ENCODE results near the gene SMTN. TPM values are rescaled to one million over a fixed set of nuclear protein-coding genes. Genes with fewer than 3 reads are reported as not detected.

The SMTN gene
- total RNA-seq, 4 donors from 2014 or later, result 42.3 to 54.6 (median 50.5) TPM

GRCh38 chr22:31081963-31082605 lies 966 bp downstream of the SMTN start:
- DNase-seq (ENCODE audit: low spot score in 2 of 2), result peak in 1 of 2 donors; percentile 77

GRCh38 chr22:31082606-31083376 lies 1.7 kb downstream of the SMTN start:
- H3K36me3 ChIP-seq, result peaks cover 4% of the 10 kb centered on the region
- H3K4me3 ChIP-seq, result peak overlapping the region; percentile 76
- peak; percentile 82 to 84 for DNase-seq (ENCODE audit: low spot score in 2 of 2)
- H3K9me3 ChIP-seq, result no peaks in the 10 kb centered on the region
- peak in 1 of 2 donors; percentile 53 for TF ChIP-seq CTCF (IDR thresholded peaks at IDR 0.05)
- TF ChIP-seq EP300 (IDR thresholded peaks at IDR 0.05), result no peak
- TF ChIP-seq POLR2A (IDR thresholded peaks at IDR 0.05), result no peak
- no peak for TF ChIP-seq POLR2AphosphoS5 (IDR thresholded peaks at IDR 0.05)
- H3K27me3 ChIP-seq, result no peaks in the 10 kb centered on the region
- H3K27ac ChIP-seq, result peak overlapping the region; percentile 86
- 71% methylated on average over 10 of the region's 11 CpGs for WGBS
- peaks cover 66% of the 10 kb centered on the region for H3K4me1 ChIP-seq

More at GRCh38 chr22:31081963-31082605, 966 bp downstream of the SMTN start:
- H3K9me3 ChIP-seq, result no peaks in the 10 kb centered on the region
- H3K27me3 ChIP-seq, result no peaks in the 10 kb centered on the region
- 17% methylated on average over 6 of the region's 6 CpGs for WGBS
- no peaks in the 10 kb centered on the region for H3K36me3 ChIP-seq
- peaks cover 67% of the 10 kb centered on the region for H3K4me1 ChIP-seq
- H3K4me3 ChIP-seq, result peak overlapping the region; percentile 76
- peak overlapping the region; percentile 86 for H3K27ac ChIP-seq
- no peak for TF ChIP-seq POLR2A (IDR thresholded peaks at IDR 0.05)
- no peak for TF ChIP-seq POLR2AphosphoS5 (IDR thresholded peaks at IDR 0.05)
- no peak for TF ChIP-seq CTCF (IDR thresholded peaks at IDR 0.05)
- no peak for TF ChIP-seq EP300 (IDR thresholded peaks at IDR 0.05)

GRCh38 chr22:31083377-31083768 lies 2.3 kb downstream of the SMTN start:
- WGBS, result 51% methylated on average over 3 of the region's 3 CpGs
- H3K36me3 ChIP-seq, result peaks cover 9% of the 10 kb centered on the region
- H3K27me3 ChIP-seq, result no peaks in the 10 kb centered on the region
- no peak for TF ChIP-seq POLR2AphosphoS5 (IDR thresholded peaks at IDR 0.05)
- TF ChIP-seq CTCF (IDR thresholded peaks at IDR 0.05), result no peak
- TF ChIP-seq EP300 (IDR thresholded peaks at IDR 0.05), result no peak
- no peak for TF ChIP-seq POLR2A (IDR thresholded peaks at IDR 0.05)
- no peak overlapping the region for H3K27ac ChIP-seq
- peaks cover 66% of the 10 kb centered on the region for H3K4me1 ChIP-seq
- peak overlapping the region; percentile 76 for H3K4me3 ChIP-seq
- H3K9me3 ChIP-seq, result no peaks in the 10 kb centered on the region
- DNase-seq (ENCODE audit: low spot score in 2 of 2), result no peak

GRCh38 chr22:31083923-31084810 lies 3.0 kb downstream of the SMTN start:
- H3K4me1 ChIP-seq, result peaks cover 66% of the 10 kb centered on the region
- H3K27ac ChIP-seq, result peak overlapping the region; percentile 94
- no peak for DNase-seq (ENCODE audit: low spot score in 2 of 2)
- no peaks in the 10 kb centered on the region for H3K27me3 ChIP-seq
- H3K9me3 ChIP-seq, result no peaks in the 10 kb centered on the region
- H3K4me3 ChIP-seq, result peak overlapping the region; percentile 76
- H3K36me3 ChIP-seq, result peaks cover 17% of the 10 kb centered on the region
- TF ChIP-seq CTCF (IDR thresholded peaks at IDR 0.05) (no peak), POLR2A (IDR thresholded peaks at IDR 0.05) (no peak), EP300 (IDR thresholded peaks at IDR 0.05) (no peak), POLR2AphosphoS5 (IDR thresholded peaks at IDR 0.05) (no peak)
- 6% methylated on average over 14 of the region's 18 CpGs for WGBS

All from suprapubic skin (tissue), 4 donors.